Loucy (cell line): Measurements from ENCODE around the gene MUC20.
"Not testable (repeated sequence)": the region's sequence is repeated elsewhere in the genome, so short reads cannot be mapped to it uniquely, and the experiment has no call there.

Experiments used
- EZH2phosphoT487 ChIP-seq: fragments of 200-600 bp; IDR thresholded peaks from 2 replicates; pipeline ENCODE4 v1.6.1; 2018; ENCODE audit warnings: antibody characterized with exemption, mild to moderate bottlenecking, moderate library complexity, borderline replicate concordance
- TF ChIP-seq, protein P1 (sequence below): fragments of 200-600 bp; sonication (generic); conservative IDR thresholded peaks from 2 replicates; pipeline ENCODE4 v1.5.1; 2014; ENCODE audit warnings: mild to moderate bottlenecking, antibody characterized with exemption, low read length

DNA sequence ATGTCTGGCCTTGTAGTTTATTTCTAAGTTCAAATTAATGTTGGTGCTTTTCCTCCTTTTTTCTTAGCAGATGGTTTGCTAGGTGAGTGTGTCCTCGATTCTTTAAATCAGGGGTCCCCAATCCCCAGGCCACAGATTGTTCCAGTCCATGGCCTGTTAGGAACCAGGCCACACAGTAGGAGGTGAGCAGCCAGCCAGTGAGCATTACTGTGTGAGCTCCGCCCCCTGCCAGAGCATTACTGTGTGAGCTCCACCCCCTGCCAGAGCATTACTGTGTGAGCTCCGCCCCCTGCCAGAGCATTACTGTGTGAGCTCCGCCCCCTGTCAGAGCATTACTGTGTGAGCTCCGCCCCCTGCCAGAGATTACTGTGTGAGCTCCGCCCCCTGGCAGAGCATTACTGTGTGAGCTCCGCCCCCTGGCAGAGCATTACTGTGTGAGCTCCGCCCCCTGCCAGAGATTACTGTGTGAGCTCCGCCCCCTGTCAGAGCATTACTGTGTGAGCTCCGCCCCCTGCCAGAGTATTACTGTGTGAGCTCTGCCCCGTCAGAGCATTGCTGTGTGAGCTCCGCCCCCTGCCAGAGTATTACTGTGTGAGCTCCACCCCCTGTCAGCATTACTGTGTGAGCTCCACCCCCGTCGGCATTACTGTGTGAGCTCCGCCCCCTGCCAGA, 34.1 kb upstream of the MUC20 start:
- TF ChIP-seq, protein P1, sequence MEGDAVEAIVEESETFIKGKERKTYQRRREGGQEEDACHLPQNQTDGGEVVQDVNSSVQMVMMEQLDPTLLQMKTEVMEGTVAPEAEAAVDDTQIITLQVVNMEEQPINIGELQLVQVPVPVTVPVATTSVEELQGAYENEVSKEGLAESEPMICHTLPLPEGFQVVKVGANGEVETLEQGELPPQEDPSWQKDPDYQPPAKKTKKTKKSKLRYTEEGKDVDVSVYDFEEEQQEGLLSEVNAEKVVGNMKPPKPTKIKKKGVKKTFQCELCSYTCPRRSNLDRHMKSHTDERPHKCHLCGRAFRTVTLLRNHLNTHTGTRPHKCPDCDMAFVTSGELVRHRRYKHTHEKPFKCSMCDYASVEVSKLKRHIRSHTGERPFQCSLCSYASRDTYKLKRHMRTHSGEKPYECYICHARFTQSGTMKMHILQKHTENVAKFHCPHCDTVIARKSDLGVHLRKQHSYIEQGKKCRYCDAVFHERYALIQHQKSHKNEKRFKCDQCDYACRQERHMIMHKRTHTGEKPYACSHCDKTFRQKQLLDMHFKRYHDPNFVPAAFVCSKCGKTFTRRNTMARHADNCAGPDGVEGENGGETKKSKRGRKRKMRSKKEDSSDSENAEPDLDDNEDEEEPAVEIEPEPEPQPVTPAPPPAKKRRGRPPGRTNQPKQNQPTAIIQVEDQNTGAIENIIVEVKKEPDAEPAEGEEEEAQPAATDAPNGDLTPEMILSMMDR, result not testable (repeated sequence)
- TF ChIP-seq EZH2phosphoT487, result not testable (repeated sequence)
